H1 (cell line): Measurements from ENCODE around the gene ADGRB3. TPM values are rescaled to one million over a fixed set of nuclear protein-coding genes. Genes with fewer than 3 reads are reported as not detected.

Experiments
- GABPA ChIP-seq: IDR thresholded peaks from 2 replicates; pipeline ENCODE4 v1.6.1; 2011; ENCODE audit warnings: mild to moderate bottlenecking, low read length, moderate library complexity, borderline replicate concordance; ENCODE audit not compliant: insufficient read depth
- polyA plus RNA-seq, 7 experiments: library from polyadenylated mRNA; depleted of rRNA in 3 of 7; stranded (reverse) in 5 of 7; unstranded in 2 of 7; fragments of >200 nt in 5 of 7; fragments of 200-250 nt in 2 of 7; gene quantifications; 1 replicate in 5 of 7; 2 replicates in 1 of 7; 4 replicates in 1 of 7; pipeline versions ENCODE4 v1.2.1 to v1.2.3, GENCODE V29; 2011 to 2013; ENCODE audit warnings: missing spikeins in 2 of 7, mixed read lengths in 2 of 7
- total RNA-seq: library from RNA; stranded (reverse); fragmentation: NEBNext Ultra II Directional; extraction: Animal tissue kit (Norgen Biotek cat#: 25700); gene quantifications from 2 replicates; pipeline ENCODE4 v1.2.1, GENCODE V29; 2021

Gene ADGRB3
- total and polyA plus RNA-seq, 2 of the 8 experiments (the other 6 are each of a cell fraction or from before 2014, with no cell fraction given) = 0.35 to 1.2 TPM

DNA sequence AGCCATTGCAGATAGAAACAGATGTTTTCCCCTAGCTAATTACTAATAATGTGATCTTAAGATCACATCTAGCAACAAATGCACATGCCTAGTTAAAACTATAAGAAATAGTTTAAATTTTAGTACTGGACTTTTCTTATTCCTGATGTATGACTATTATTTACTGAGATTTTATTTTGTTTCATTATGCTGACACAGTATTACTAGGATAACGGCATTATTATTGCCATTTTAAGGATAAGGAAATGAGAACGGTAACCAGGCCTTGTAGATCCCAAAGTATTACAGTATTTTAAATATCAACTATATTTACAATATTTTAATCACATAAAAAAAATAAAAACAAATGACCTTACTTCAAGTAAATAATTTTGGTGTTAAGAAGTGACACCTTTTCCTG is 240.3 kb downstream of the ADGRB3 start (continued):
- no peak for TF ChIP-seq GABPA
